ENCODE data around the gene PRSS3.
A peak's percentile ranks its signal among the peaks of the same experiment; 100 is the strongest.
"Not testable (repeated sequence)": the region's sequence is repeated elsewhere in the genome, so short reads cannot be mapped to it uniquely, and the experiment has no call there.

The PRSS3 gene

DNA sequence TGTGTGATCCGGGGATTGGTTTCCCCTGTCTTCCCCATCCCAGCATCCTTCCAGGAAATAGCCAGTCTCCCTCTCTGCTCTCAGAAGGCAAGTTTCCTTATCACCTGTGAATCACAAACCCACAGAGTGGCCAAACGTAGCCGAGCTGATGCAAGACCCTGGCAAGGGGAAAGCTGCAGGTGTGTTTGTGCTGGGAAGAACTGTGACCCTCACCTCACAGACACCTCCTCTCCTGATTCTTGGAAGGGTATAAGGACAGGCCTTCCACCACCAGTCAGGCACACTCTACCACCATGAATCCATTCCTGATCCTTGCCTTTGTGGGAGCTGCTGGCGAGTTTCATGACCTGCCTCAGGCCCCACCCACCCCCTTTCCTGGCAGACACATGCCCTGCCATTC lies at the start of gene PRSS3:
Gene PRSS3, plus strand, starts transcription at position 281 of the 400 bp plus-strand sequence. Its CDS starts 13 bp downstream, at position 294.
- DNase-seq = no peak

DNA sequence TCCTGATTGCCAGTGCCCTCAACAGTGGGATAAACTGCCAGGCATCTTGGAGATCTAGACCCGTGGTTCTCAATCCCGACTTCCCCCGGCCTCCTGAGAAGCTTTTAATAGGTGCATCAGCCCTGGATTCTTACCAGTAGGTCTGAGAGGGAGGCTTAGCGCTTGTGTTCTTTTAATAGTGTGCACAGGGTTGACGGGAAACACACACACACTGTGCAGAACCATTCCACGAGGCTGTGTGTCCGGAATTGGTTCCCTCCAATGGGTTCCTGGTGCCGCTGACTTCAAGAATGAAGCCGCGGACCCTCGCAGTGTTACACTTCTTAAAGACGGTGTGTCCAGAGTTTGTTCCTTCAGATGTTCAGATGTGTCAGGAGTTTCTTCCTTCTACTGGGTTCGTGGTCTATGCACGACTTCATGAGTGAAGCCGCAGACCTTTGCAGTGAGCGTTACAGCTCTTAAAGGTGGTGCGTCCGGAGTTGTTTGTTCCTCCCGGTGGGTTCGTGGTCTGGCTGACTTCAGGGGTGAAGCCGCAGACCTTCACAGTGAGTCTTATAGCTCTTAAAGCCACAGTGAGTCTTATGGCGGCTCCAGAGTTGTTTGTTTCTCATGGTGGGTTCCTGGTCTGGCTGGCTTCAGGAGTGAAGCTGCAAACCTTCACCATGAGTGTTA lies 46.6 kb upstream of the PRSS3 start:
- DNase-seq = no peak

DNA sequence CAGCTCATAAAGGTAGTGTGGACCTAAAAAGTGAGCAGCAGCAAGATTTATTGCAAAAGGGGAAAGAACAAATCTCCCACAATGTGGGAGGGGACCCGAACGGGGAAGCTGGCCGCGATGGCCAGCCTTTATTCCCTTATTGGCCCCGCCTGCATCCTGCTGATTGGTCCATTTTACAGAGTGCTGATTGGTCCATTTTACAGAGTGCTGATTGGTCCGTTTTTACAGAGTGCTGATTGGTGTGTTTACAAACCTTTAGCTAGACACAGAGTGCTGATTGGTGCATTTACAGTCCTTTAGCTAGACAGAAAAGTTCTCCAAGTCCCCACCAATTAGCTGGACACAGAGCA lies 46.1 kb upstream of the PRSS3 start:
- not testable (repeated sequence) for DNase-seq

- no peak for DNase-seq
Measured at GRCh38 chr9:33750307-33750838, 45.0 kb upstream of the PRSS3 start.

DNA sequence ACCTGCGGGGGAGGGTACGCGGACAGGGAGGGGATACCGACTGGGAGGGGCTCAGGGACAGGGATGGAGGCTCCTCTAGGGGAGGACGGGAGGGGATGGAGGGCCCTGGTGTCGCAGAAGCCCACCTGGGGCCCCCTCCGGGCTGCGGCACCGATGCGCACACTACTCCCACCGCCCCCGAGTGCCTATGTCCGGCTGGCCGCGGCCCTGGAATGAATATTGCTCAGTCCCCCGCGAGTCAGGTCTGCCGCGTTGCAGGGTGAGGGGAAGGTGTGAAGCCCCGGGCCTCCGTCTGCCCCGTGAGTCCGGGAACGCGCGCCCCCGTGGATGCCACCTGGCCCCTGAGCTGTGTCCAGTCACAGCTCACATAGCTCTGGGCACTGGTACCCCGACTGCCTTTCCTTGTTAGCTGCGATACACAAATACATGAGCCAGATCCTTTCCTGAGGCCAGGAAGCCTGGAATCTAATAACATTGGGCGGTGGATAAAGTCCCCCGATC lies 44.5 kb upstream of the PRSS3 start:
- no peak for DNase-seq

GRCh38 chr9:33751536-33752129 lies 43.7 kb upstream of the PRSS3 start:
- no peak for DNase-seq

GRCh38 chr9:33752130-33752637 lies 43.2 kb upstream of the PRSS3 start:
- DNase-seq = no peak

DNA sequence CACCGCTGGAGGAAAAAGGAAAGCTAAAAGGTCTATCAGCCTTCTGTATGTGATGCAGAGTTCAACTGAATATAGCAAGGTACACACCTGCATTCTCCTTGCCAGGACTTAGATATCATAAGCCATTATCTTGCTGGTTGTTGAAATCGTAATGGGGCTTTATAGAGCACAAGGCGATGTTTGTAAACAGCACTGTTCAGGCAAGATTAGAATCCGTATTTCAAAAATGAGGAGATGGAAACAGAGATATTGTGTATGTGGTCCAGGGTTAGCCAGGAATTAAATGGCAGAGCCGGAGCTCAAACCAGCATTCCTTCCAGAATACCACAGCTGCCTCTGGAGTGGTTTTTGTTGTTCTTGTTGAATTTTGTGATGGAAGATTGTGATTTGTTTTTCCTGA lies 42.6 kb upstream of the PRSS3 start:
- DNase-seq = not testable (repeated sequence)

DNA sequence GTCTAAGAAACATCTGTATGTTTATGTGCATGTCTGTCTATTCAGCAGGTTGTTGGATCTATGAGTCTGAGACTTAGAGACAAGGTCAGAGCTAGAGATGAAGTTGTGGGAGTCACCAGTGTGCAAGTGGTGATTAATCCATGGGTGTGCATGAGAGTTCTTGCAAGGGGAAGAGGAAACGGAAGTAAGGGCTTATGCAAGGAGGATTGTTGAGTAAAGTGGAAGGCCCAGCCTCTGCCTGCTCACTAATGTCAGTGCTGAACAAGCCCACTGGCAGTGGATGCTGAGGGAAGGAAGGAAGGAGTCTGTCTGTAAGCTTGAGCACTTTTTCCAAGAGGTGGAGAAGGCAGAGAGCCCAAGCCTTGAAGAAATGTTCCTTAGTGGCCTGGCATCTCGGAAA lies 35.7 kb upstream of the PRSS3 start:
- not testable (repeated sequence) for DNase-seq

GRCh38 chr9:33762343-33762742 lies 33.0 kb upstream of the PRSS3 start:
- DNase-seq = no peak

GRCh38 chr9:33763709-33764108 lies 31.7 kb upstream of the PRSS3 start:
- DNase-seq = not testable (repeated sequence)

- no peak for DNase-seq
Measured at GRCh38 chr9:33765411-33765810, 29.9 kb upstream of the PRSS3 start.

- DNase-seq = not testable (repeated sequence)
Measured at GRCh38 chr9:33770156-33770880, 25.0 kb upstream of the PRSS3 start.

DNA sequence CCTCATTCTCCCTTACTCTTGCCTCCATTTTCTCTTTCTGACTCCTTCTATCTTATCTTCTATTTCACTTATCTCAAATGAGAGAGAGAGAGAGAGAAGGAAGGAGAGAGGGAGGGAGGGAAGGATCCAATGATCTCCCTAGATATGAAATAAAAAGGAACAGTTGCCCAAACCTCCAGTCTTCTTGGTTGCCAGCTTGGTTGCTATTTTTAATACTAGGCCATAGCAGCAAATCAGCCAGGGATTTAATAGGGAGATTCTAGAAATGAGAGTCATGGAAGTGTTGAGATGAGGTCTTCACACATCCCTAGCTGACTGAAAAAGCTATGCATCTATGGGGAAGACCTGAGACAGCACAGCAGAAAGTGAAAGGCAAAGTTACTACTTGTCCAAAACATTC lies 22.2 kb upstream of the PRSS3 start:
- DNase-seq = not testable (repeated sequence)

DNA sequence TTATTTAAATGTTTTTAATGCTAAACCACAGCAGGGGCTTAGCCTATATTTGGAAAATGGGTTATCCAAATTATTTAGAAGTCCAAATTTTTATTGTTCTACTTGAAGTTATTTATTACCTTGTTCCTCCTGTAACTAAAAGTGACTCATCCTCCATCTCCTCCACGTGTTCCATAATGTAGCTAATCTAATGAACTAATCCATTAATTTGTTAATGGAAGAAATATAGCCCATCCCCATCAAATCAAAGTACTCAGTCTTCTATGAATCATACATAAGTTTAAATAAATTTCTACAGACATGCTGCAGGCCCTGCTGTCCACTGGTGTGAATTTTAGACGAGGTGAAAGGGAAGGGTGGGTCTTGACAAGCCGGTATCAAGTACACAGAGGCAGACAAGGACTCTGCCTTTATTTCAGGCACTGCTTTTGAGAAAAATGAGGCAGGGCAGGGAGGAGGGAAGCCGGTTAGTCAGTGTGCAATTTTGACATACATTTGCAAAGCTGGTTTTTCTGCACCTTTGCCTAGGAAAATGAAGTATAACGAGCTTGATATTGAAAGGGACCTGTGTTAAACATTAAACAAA lies 21.2 kb upstream of the PRSS3 start:
- not testable (repeated sequence) for DNase-seq

DNA sequence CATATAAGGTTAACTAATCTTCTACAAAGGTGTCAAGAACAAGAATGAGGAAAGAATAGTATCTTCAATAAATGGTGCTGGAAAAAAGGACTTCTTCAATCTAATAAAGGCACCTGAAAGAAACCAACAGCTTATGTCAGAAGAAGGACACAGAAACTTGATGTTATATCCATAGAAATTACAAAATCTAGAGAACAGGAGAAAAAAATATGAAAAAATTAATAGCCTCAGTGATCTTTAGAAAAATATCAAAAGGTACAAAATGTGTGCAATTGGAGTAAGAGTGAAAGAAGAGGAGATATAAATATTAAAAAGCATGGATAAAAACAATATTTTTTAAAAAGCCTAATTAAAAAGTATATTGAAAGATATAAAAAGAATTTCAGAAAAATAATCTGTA lies 18.8 kb upstream of the PRSS3 start:
- DNase-seq = no peak

GRCh38 chr9:33778700-33779351 lies 16.5 kb upstream of the PRSS3 start:
- peak in 1 of 2 experiments; percentile 35 for DNase-seq

GRCh38 chr9:33780276-33780675 lies 15.1 kb upstream of the PRSS3 start:
- DNase-seq = no peak

DNA sequence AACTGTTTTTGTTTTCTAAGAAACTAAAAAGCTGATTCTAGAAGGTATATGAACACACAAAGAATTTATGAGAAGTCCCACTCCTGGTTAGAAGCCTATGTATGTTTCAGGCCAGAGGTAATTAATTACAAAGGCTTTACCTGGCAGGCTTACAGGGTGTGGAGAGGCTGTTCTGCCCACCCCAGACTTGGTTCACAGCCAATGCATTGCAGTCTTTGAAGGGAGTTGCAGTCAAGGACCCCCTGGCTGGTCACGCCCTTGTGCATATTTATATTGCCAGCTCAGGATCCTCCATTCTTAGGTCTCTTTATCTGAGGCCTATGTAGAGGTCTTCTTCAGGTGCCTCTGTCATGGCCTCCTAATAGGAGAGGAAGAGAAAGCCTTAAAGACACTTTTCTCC lies 13.6 kb upstream of the PRSS3 start:
- DNase-seq = no peak

DNA sequence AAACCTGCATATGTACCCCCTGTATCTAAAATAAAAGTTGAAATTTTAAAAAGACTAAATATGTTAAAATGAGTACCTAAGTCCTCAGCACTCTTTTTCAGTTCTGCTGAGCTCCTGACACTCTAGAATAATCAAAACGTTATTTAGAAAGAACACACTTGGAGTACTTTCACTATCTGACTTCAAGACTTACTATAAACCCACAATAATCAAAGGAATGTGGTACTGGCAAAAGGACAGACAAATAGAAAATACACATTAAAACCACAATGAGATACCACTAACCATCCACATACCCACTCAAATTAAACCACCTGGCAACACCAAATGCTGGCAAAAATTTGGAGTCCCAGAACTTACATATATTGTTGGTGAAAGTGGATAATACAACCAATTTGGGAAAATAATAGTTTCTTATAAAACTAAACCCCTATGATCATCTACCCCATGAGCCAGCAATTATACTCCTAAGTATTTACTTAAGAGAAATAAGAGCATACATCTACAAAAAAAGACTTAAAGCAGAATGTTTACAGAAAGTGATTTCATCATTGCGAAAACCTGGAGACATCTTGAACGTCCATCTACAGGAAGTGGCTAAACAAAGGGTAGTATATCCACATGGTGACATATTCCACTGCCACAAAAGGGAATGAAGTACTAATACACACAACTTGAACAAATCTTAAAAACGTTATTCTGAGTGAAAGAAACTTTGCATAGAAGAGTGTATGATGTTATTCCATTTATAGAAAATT lies 12.8 kb upstream of the PRSS3 start:
- DNase-seq = no peak

- peak in 1 of 2 experiments; percentile 8 for DNase-seq
Measured at GRCh38 chr9:33785914-33786313, 9.4 kb upstream of the PRSS3 start.

GRCh38 chr9:33786681-33787080 lies 8.7 kb upstream of the PRSS3 start:
- no peak for DNase-seq
